Tibial nerve (tissue), 3 donors: ENCODE data around the gene SPATA21.

Experiments
- CTCF ChIP-seq, 5 experiments: fragments of 200-600 bp in 3 of 5; fragments of 450-650 bp in 2 of 5; sonication (generic) in 3 of 5; IDR thresholded peaks; one replicate each; pipeline ENCODE4 v1.5.1; 2016 to 2019; ENCODE audit warnings: antibody characterized with exemption in 5 of 5, mild to moderate bottlenecking in 3 of 5, moderate library complexity in 2 of 5
- POLR2A ChIP-seq, 2 donors: fragments of 450-650 bp; IDR thresholded peaks; one replicate each; pipeline ENCODE4 v1.6.1; 2017; ENCODE audit warnings: antibody characterized with exemption in 2 of 2, mild to moderate bottlenecking in 2 of 2, moderate library complexity in 2 of 2

- TF ChIP-seq POLR2A (IDR thresholded peaks at IDR 0.05) (no peak), CTCF (IDR thresholded peaks at IDR 0.05) (no peak)
These were observed 16.0 kb downstream of the SPATA21 start for GRCh38 chr1:16421201-16421600.
